M059J (cell line): ENCODE measurements around the gene SRGAP3. TPM values are rescaled to one million over a fixed set of nuclear protein-coding genes. Genes with fewer than 3 reads are reported as not detected.

Experiments
- DNase-seq: peaks from one replicate; pipeline ENCODE4 v3.0.0-alpha.2; 2012; ENCODE audit warnings: low read depth
- total RNA-seq: library from RNA; depleted of rRNA; stranded (reverse); fragments of >200 nt; shearing (Covaris generic); gene quantifications from 2 replicates; pipeline ENCODE4 v1.2.3, GENCODE V29; 2014

SRGAP3 gene
- total RNA-seq, 1 experiment from 2014 or later, result 2.6 TPM

DNA sequence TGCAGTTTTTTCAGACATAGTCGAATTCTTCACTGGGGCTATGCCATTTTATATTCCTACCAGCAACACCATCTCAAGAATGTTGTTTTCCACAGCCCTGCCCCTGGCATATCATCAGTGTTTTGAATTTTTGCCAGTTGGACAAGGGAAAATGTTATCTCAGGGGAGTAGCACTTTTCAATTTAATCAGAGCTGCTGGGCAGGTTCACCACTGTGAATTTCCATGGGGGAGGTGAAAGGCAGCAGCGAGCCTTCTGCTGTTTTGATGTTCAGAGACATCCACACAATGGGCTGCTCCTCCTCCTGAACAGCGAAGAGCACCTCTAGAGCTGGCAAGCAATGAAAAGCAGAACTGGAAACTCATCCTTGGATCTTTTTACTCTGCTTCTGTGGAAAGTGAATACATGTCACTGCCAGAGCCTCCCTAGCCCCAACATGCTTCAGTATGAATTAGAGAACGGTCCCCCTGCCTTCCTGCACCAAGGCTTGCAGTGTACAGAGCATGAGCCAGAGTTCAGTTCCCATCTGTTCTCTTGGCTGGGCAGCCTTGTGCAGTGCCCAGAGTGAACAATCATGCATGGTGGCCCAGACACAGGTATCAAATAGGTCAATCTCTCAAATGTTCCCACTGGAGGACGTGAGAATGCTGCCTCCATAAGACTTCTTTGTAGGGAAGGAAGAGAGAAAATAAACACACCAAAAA lies 230.0 kb downstream of the SRGAP3 start:
- no peak for DNase-seq

- DNase-seq, result no peak
These were observed 234.2 kb downstream of the SRGAP3 start for GRCh38 chr3:9015250-9015649.

GRCh38 chr3:9013782-9014563 lies 235.5 kb downstream of the SRGAP3 start:
- no peak for DNase-seq

- no peak for DNase-seq
These were observed 236.9 kb downstream of the SRGAP3 start for GRCh38 chr3:9012521-9012920.

DNA sequence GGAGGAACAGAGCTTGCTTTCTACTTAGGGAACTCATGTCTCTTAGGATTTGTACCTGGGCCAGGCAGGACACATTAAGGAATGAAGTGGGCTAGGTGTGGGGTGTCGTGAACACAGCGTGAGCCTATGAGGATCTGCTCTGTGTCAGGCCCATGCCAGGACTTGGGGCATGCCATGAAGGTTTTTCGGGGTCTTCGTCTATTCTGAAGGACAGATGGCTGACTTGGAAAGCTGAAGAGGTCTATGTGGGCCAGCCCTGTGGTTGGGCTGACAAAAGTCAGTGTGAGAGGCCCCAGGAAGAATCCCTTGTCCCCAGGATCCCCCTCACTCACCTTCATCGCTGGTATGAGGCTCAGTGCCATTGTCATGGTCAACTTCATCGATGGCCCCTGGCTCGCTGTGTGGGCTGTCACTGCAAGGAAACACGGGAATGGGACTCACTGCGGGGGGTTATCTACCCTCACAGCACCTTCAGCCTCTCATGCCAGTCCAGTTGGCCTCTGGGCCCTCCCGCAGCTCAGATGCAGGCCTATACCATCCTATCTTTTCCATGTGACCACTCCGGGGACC lies 239.4 kb downstream of the SRGAP3 start:
- DNase-seq, result no peak

DNA sequence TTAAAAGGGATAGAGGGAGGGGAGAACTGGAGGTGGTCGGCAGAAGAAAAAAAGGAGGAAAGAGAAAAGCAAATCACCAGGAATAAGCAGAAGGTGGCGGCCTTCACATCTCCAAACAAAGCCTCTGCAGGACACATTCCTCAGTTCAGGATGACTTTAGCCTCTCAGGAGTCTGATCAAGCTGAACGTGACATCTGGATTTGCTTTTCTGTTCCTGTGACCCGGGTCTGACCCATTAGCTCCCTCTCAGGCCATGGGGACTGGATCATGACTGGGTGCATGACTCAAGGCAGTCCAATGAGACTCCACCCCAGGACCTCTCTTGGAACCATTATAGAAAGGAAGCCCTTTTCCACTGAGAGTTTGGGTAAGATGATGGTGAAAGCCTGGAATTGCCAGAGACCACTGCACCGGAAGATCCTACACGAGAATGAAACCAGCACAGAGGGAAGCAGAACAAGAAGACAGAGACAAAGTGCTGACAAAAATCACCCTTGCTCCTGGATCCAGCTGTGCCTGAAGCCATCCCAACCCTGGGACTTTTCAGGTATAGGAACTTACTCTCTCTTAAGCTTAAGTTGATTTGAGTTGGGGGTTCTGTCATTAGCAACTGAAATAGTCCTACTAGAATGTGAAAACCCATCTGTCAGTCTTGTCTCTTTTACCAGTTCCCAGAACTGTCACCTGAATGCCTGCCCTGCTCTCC lies 240.7 kb downstream of the SRGAP3 start:
- DNase-seq, result no peak

- DNase-seq, result no peak
These were observed 241.5 kb downstream of the SRGAP3 start for GRCh38 chr3:9007928-9008327.

- DNase-seq, result no peak
These were observed 242.2 kb downstream of the SRGAP3 start for GRCh38 chr3:9007213-9007612.

DNA sequence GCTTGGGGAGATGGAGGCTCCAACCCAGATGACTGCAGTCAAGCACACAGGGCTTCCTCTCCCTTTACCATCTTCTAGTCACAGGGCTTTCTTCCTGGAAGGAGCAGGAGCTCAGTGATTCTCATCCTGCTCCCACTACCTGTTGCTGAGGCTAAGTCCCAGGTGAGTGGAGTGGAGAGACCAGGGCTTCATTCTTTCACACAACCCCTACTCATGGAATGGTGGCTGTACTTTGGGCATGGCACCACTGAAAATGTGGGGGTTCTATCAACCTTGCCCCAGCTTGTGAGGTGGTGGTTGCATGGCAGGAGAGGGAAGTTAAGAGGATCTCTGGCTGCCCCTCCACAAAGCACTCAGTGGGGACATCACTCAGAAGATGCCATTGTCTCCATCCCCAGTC lies 249.4 kb downstream of the SRGAP3 start:
- no peak for DNase-seq

- DNase-seq, result no peak
These were observed 252.3 kb downstream of the SRGAP3 start for GRCh38 chr3:8997151-8997550.

DNA sequence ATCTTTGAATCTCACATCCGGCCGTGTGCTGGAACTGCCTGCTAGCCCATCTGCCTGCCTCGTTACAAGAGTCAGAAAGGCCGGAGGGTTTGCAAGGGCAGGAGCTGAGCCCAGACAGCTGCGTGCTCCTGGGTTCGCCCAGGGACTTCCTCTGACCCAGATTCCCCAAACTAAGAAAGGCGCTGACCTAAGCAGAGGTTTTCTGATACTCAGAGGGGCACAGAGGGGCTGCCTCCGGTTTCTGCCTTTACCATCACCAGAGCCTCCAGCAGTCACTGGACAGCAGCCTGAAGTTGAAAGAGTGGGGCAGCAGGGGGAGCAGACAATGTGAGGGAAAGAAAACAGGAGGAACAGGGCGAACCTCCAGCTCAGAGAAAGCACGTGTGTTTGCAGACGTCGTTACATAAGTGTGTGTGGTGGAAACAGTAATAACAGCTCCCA lies 252.7 kb downstream of the SRGAP3 start:
- no peak for DNase-seq

- DNase-seq, result no peak
These were observed 253.2 kb downstream of the SRGAP3 start for GRCh38 chr3:8996216-8996615.

- no peak for DNase-seq
These were observed 255.2 kb downstream of the SRGAP3 start for GRCh38 chr3:8994226-8994625.

- DNase-seq, result no peak
These were observed 256.1 kb downstream of the SRGAP3 start for GRCh38 chr3:8993331-8993730.

GRCh38 chr3:8992854-8993253 lies 256.6 kb downstream of the SRGAP3 start:
- no peak for DNase-seq

GRCh38 chr3:8992199-8992598 lies 257.2 kb downstream of the SRGAP3 start:
- DNase-seq, result no peak

DNA sequence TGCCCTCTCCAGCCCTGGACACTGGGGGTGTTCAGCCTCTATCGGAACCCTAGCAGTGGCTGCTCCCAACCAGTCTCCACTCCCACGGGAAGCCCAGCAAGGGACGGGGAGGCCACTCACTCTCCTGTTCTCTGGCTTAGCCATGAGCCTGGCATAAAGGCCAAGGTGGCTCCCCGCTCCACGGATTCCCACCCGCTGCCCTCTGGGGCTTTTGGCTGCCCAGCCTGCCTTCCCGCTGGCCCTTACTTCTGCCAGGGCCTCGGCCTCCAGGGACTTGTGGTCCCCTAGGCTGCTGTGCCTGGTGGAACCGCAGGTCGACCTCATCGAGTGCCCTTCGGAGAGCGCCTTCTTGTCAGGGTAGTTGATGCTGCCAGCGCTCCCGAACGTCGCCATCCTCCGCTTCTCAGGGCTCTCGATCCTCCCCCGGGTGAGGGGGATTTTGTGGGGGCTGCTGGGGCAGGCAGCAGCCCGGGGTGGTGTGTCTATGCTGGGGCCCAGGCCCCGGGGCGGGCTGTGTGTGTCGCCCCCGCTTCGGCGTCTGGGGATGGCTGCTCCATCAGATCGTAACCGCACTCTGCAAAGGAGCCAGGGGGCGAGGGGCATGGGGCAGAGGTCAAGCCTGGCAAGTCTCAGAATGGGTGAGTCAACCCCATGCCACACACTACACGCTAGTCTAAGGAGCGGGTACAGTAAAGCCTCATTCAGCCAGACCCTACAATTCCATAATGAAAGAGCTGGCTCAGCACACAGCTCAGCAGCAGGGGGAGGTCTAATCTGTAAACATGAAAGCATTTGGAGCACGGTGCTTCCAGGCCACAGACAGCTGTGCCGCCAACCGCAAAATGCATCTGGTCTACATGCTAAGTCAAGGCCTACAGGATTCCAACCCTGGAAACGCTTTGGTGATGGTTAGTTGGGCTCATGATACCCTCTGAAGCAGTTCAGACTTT lies 258.9 kb downstream of the SRGAP3 start:
- no peak for DNase-seq

DNA sequence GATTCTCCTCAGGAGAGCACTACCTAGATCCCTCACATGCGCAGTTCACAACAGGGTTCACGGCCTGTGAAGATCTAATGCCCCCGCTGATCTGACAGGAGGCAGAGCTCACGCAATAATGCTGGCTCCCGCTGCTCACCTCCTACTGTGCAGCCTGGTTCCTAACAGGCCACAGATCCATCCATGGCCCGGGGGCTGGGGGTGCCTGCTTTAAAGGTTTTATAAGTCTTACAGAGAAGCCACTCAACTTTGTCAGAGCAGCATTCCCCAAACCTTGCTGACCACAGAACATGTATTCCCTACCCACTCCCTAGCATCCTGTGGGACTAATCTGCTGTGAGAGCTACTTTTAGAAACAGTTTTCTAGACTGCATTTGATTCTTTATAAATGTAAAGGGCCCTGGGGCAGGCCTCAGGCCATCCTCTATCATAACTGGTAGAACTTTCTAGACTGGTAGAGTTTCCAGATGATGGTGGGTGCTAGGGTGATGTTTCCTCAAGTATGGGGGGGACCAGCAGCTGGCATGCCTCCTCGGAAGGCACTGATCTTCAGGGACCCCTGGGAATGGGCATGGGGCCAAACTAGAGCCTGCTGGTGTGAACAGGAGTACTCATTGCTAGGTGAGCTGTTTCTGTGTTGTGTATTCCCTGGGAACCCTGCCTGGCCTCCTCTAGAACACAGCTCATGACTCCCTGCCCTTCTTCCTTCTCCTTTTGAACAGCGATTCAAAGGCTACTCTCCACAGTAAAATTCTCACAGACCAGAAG lies 260.5 kb downstream of the SRGAP3 start:
- peak; percentile 7 for DNase-seq

DNA sequence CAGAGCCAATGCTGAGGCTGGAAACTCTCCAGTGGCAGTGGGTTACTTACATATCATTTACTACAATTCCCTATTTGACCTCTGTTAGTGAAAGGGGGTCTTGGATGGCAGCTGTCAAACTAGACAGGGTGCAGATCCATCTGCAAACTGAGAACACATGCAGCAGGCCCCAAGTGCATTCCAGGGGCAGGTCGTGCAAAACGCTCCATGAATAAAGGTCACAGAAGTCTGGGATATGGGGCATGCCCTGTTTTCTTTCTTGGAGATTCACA lies 261.1 kb downstream of the SRGAP3 start:
- DNase-seq, result no peak

DNA sequence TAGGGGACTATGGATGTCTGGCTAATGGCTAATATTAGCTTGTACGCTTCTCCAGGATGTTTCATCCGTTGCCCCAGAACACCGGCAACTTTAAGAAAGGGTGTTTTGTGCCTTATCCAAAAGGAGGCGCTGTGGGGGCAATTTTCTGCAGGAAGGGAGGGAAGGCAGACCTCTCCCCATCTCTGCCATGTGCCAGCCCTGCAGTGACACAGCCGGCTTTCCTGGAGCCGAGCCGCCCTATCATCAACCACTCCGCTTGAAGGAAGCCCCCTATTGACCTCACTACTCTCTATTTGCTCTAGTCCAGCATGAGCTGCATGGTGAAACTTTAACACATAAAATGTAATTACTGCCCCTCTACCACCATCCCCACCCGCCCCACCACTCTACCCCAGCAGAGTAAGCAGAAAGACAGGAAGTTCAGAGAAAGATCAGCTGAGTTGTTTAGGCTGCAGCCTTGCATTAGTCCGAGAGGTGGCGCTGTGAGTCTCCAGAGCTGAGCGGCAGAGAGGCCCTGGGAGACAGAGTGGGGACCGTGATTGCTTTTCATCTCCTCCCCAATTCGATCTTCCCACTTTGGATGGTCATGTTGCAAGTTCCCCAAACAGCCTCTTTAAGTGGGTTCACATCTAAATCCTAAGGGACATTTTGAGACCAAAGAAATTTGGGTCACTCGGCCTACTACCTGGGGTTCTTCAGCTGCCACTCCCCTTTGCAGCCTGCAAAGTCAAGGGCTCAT lies 261.6 kb downstream of the SRGAP3 start:
- peak; percentile 48 for DNase-seq
